Activated CD4-positive, alpha-beta memory T cell treated with anti-CD3 and anti-CD28 coated beads for 36 hours (primary cell): ENCODE measurements around the gene BBX. TPM values are rescaled to one million over a fixed set of nuclear protein-coding genes. Genes with fewer than 3 reads are reported as not detected.

Experiments
- CTCF ChIA-PET: fragments of 350-600 bp; sonication (Branson Sonifier 250); formaldehyde crosslinking; loops from one replicate; lab custom pipeline; 2021; ENCODE audit warnings: antibody characterized with exemption, inconsistent platforms; lab: Charles Lee
- POLR2A ChIA-PET: fragments of 350-600 bp; sonication (Branson Sonifier 250); formaldehyde crosslinking; loops from one replicate; lab custom pipeline; 2021; ENCODE audit warnings: antibody characterized with exemption; lab: Charles Lee
- DNase-seq: peaks from one replicate; pipeline ENCODE4 v3.0.0-alpha.2; 2020
- H3K27ac Mint-ChIP-seq: one replicate; pipeline ENCODE4 v1.8.0; 2021; ENCODE audit warnings: mixed read lengths
- H3K27me3 Mint-ChIP-seq: one replicate; pipeline ENCODE4 v1.8.0; 2021; ENCODE audit warnings: mixed read lengths
- H3K36me3 Mint-ChIP-seq: one replicate; pipeline ENCODE4 v1.8.0; 2021; ENCODE audit warnings: mixed read lengths
- H3K4me1 Mint-ChIP-seq: one replicate; pipeline ENCODE4 v1.8.0; 2021; ENCODE audit warnings: low read depth, mixed read lengths
- H3K4me3 Mint-ChIP-seq: one replicate; pipeline ENCODE4 v1.8.0; 2021; ENCODE audit warnings: mild to moderate bottlenecking, mixed read lengths
- H3K9me3 Mint-ChIP-seq: one replicate; pipeline ENCODE4 v1.8.0; 2021; ENCODE audit warnings: mixed read lengths
- intact Hi-C: fragments of 100-400 bp; cut with micrococcal nuclease; formaldehyde crosslinking; loops from one replicate; pipeline ENCODE4 v1.15.1; 2023
- total RNA-seq, 2 experiments: library from RNA; stranded (reverse); gene quantifications; one replicate each; pipeline ENCODE4 v1.2.3, GENCODE V29; 2021

Gene BBX
- total RNA-seq, 2 experiments from 2014 or later: 39.9 to 40.9 TPM

GRCh38 chr3:107633327-107634098, 110.8 kb downstream of the BBX start:
- ChIA-PET CTCF (interaction anchor here (1.2 kb wide), 2 partner anchors 9 to 28 kb away, joined by 3 read pairs; no protein-coding TSS in a partner anchor), POLR2A (no interaction called here)
- intact Hi-C loops: no loop called here
- Mint-ChIP-seq H3K9me3 (no peaks in the 10 kb centered on the region), H3K4me1 (peaks cover 29% of the 10 kb centered on the region), H3K36me3 (no peaks in the 10 kb centered on the region), H3K4me3 (no peak overlapping the region), H3K27me3 (no peaks in the 10 kb centered on the region), H3K27ac (no peak overlapping the region)
- DNase-seq: no peak

DNA sequence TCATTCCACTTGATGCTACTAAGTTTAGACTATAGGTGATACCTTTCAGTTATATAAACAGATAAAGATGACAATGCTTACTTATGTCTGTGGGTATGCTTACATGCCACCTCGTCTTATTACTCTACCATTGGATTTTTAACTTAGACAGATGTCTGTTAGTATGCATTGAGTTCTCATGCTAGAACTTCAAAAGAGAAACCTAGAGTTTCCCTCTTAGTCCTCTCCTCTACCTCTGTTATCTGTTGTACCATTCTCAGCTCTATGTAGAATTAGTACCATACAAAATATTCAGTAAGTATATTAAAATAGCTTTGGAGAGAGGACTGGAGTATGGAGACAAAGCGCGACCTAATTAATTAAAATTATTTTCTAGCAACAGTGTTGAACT, 111.3 kb downstream of the BBX start:
- no peaks in the 10 kb centered on the region for H3K36me3 Mint-ChIP-seq
- H3K9me3 Mint-ChIP-seq: no peaks in the 10 kb centered on the region
- CTCF ChIA-PET: interaction anchor here (1.0 kb wide), 1 partner anchor 26 kb away, joined by 3 read pairs; no protein-coding TSS in a partner anchor
- intact Hi-C loops: no loop called here
- POLR2A ChIA-PET: no interaction called here
- peaks cover 27% of the 10 kb centered on the region for H3K4me1 Mint-ChIP-seq
- no peak for DNase-seq
- H3K4me3 Mint-ChIP-seq: no peak overlapping the region
- H3K27ac Mint-ChIP-seq: no peak overlapping the region
- no peaks in the 10 kb centered on the region for H3K27me3 Mint-ChIP-seq

DNA sequence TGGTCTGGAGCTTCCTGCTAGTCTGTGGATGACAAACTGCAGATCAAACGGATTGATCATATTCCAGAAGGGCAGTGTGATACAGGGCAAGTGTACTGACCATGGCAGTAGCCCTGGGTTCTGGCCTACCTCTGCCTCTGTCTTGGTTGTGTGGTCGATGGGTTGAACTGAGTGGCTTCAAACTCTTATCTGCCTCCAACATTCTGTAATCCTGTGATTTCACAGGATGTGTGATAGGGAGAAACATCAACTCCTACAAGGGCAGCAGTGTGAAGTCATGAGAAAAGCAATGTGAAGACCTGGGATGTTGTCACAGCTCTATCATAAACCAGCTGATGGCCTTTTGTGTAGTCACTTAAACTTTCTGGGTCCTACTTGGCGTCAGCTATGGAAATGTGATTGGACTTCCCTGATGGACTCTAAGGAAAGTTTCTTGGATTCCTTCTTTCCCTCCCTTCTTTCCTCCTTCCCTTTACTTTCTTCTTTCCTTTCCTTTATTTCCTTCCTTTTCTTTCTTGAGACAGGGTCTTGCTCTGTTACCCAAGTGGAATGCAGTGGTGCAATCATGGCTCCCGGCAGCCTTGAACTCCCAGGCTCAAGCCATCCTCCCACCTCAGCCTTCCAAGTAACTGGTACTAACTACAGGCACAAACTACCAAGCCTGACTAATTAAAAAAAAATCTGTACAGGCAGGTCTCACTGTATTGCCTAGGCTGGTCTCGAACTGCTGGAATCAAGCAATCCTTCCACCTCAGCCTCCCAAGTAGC, 114.8 kb downstream of the BBX start:
- H3K4me1 Mint-ChIP-seq: peaks cover 14% of the 10 kb centered on the region
- no peaks in the 10 kb centered on the region for H3K9me3 Mint-ChIP-seq
- intact Hi-C loops: no loop called here
- H3K4me3 Mint-ChIP-seq: no peak overlapping the region
- H3K27ac Mint-ChIP-seq: no peak overlapping the region
- DNase-seq: no peak
- ChIA-PET CTCF (no interaction called here), POLR2A (no interaction called here)
- H3K36me3 Mint-ChIP-seq: no peaks in the 10 kb centered on the region
- H3K27me3 Mint-ChIP-seq: no peaks in the 10 kb centered on the region

GRCh38 chr3:107641572-107642307, 119.0 kb downstream of the BBX start:
- no peak for DNase-seq
- ChIA-PET POLR2A (no interaction called here), CTCF (interaction anchor here (1.5 kb wide), 1 partner anchor 370 kb away, joined by 3 read pairs; no protein-coding TSS in a partner anchor)
- Mint-ChIP-seq H3K27ac (no peak overlapping the region), H3K9me3 (no peaks in the 10 kb centered on the region), H3K4me1 (peaks cover 21% of the 10 kb centered on the region), H3K36me3 (no peaks in the 10 kb centered on the region), H3K27me3 (no peaks in the 10 kb centered on the region), H3K4me3 (no peak overlapping the region)
- intact Hi-C loops: no loop called here

DNA sequence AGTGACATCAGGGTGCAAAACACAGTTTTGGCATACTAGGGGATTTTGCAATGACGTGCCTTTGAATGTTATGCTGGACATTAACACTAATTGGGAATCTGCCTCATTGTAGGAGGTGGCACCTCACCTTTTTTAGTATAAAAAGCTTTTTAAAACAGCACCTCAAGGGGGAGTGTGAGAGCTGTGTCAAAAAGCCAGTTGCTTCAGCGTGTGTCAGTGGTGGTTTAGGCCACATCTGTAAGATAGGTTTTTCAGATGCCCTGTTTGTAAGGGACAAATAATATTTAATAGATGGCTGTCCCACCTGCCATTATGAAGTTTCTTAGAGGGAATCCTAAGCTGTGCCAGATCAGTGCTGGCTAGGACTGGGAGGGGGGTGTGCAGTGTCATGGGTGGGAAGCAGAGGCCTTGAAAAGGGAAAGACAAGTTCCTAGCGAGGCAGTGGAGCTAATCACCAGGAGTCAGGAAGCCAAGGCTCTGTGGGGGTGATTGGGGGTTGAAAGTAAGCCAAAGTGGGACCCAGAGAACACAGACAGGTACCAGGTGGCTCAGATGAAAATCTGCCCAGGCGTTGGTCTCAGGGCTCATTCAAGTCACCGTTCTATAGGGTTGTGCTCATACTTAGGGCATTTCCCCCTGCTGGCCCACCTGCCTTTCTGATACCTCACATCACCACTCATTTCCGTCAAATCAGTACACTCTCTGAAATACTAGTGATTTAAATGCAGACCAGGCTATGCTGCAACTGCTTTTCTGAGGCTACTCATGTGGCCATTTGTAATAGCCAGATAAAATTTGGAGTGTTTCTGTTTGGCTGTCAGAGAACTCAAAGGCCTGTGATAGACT, 120.5 kb downstream of the BBX start:
- no peak for DNase-seq

DNA sequence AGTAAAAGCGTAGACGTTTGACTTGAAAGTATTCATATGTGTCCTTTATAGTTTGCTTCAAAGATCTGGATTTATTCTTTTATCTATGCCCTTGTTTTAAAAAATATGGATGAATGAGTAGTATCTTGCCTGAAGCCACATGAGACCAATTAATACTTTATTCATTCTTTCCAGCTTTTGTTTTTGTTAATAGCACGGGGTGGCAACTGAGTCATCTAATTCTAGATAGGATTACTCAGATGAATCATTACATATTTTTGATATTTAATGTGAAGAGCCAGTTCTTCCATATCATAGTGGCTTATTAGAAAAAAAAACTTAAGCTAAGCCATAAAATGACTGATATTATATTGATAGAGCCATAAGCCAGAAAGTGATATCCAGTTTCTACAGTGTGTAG, 121.9 kb downstream of the BBX start:
- POLR2A ChIA-PET: no interaction called here
- CTCF ChIA-PET: no interaction called here

More for the DNA sequence above, 120.5 kb downstream of the BBX start:
- H3K27me3 Mint-ChIP-seq: no peaks in the 10 kb centered on the region
- H3K9me3 Mint-ChIP-seq: no peaks in the 10 kb centered on the region
- no peak overlapping the region for H3K4me3 Mint-ChIP-seq
- intact Hi-C loops: no loop called here
- H3K27ac Mint-ChIP-seq: no peak overlapping the region
- H3K36me3 Mint-ChIP-seq: peaks cover 8% of the 10 kb centered on the region
- ChIA-PET POLR2A (no interaction called here), CTCF (interaction anchor here (0.9 to 1.5 kb wide), 3 partner anchors 10 to 32 kb away, joined by 3 to 4 read pairs (median 3); no protein-coding TSS in a partner anchor)
- H3K4me1 Mint-ChIP-seq: peaks cover 21% of the 10 kb centered on the region

DNA sequence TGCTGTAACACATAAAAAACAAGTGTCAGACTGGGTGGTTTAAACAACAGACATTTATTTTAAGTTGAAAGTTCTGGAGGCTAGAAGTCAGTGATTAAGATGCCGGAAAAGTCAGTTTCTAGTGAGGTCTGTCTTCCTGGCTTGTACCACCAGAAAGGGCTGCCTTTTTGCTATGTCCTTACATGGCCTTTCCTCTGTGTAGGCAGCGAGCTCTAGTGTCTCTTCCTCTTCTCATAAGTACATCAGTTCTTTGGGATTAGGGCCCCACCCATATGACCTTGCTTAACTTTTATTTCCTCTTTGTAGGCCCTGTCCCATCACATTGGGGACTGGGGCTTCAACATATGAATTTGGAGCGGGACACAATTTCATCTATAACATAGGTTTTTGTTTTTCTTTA, 128.0 kb downstream of the BBX start:
- Mint-ChIP-seq H3K4me1 (peaks cover 15% of the 10 kb centered on the region), H3K27me3 (no peaks in the 10 kb centered on the region), H3K27ac (no peak overlapping the region), H3K4me3 (no peak overlapping the region), H3K9me3 (no peaks in the 10 kb centered on the region), H3K36me3 (peaks cover 14% of the 10 kb centered on the region)
- ChIA-PET CTCF (no interaction called here), POLR2A (no interaction called here)
- intact Hi-C loops: no loop called here
- DNase-seq: no peak

More for the DNA sequence above, 121.9 kb downstream of the BBX start:
- intact Hi-C loops: no loop called here
- Mint-ChIP-seq H3K4me1 (peaks cover 23% of the 10 kb centered on the region), H3K27ac (no peak overlapping the region), H3K27me3 (no peaks in the 10 kb centered on the region), H3K4me3 (no peak overlapping the region), H3K9me3 (no peaks in the 10 kb centered on the region), H3K36me3 (peaks cover 14% of the 10 kb centered on the region)
- no peak for DNase-seq

- no peaks in the 10 kb centered on the region for H3K27me3 Mint-ChIP-seq
- H3K4me1 Mint-ChIP-seq: peaks cover 15% of the 10 kb centered on the region
- intact Hi-C loops: no loop called here
- H3K27ac Mint-ChIP-seq: no peak overlapping the region
- H3K9me3 Mint-ChIP-seq: no peaks in the 10 kb centered on the region
- POLR2A ChIA-PET: interaction anchor here (0.6 kb wide), 1 partner anchor 93 kb away, joined by 3 read pairs; no protein-coding TSS in a partner anchor
- H3K36me3 Mint-ChIP-seq: peaks cover 14% of the 10 kb centered on the region
- CTCF ChIA-PET: no interaction called here
- no peak for DNase-seq
- no peak overlapping the region for H3K4me3 Mint-ChIP-seq
Measured at GRCh38 chr3:107651782-107652181, 129.0 kb downstream of the BBX start.

- CTCF ChIA-PET: no interaction called here
- no peak overlapping the region for H3K4me3 Mint-ChIP-seq
- DNase-seq: no peak
- POLR2A ChIA-PET: no interaction called here
- no peaks in the 10 kb centered on the region for H3K9me3 Mint-ChIP-seq
- intact Hi-C loops: no loop called here
- peaks cover 4% of the 10 kb centered on the region for H3K36me3 Mint-ChIP-seq
- H3K27me3 Mint-ChIP-seq: no peaks in the 10 kb centered on the region
- H3K4me1 Mint-ChIP-seq: peaks cover 16% of the 10 kb centered on the region
- H3K27ac Mint-ChIP-seq: no peak overlapping the region
Measured at GRCh38 chr3:107654218-107654617, 131.5 kb downstream of the BBX start.

DNA sequence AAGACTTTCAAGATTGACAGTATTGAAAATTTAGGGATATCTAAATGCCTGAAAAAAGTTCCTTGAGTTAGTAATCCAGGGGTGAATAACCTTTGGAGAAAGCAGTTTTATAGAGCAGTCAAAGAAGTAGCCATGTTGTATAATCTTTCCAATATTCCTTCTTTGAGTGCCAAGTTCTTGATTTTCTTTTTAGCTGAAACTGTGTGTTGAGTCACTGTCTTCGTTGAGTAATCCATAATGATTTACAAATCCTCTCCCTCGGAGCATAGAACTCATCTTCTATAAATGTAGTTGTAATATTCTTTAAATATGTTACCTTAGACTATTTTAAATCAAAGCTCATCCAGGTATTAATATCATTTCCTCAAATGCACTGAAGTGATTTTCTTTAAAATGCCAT, 135.2 kb downstream of the BBX start:
- no peaks in the 10 kb centered on the region for H3K9me3 Mint-ChIP-seq
- no peak overlapping the region for H3K4me3 Mint-ChIP-seq
- no peaks in the 10 kb centered on the region for H3K27me3 Mint-ChIP-seq
- H3K4me1 Mint-ChIP-seq: peaks cover 23% of the 10 kb centered on the region
- H3K36me3 Mint-ChIP-seq: no peaks in the 10 kb centered on the region
- CTCF ChIA-PET: interaction anchor here (0.6 to 4.0 kb wide), 5 partner anchors 13 to 227 kb away, joined by 3 to 40 read pairs (median 4); no protein-coding TSS in a partner anchor
- intact Hi-C loops: no loop called here
- DNase-seq: no peak
- POLR2A ChIA-PET: no interaction called here
- no peak overlapping the region for H3K27ac Mint-ChIP-seq

- H3K36me3 Mint-ChIP-seq: no peaks in the 10 kb centered on the region
- intact Hi-C loops: loop anchor here (5.0 kb wide), 2 partner anchors 138 to 187 kb away; partner anchors contain the start of gene BBX
- ChIA-PET CTCF (interaction anchor here (0.6 to 4.4 kb wide), 19 partner anchors 10 to 818 kb away, joined by 3 to 40 read pairs (median 5); no protein-coding TSS in a partner anchor), POLR2A (no interaction called here)
- DNase-seq: no peak
- no peak overlapping the region for H3K27ac Mint-ChIP-seq
- H3K4me1 Mint-ChIP-seq: peaks cover 23% of the 10 kb centered on the region
- H3K27me3 Mint-ChIP-seq: no peaks in the 10 kb centered on the region
- H3K4me3 Mint-ChIP-seq: no peak overlapping the region
- H3K9me3 Mint-ChIP-seq: no peaks in the 10 kb centered on the region
Measured at GRCh38 chr3:107660306-107660976, 137.7 kb downstream of the BBX start.
